Islet precursor cell (in vitro differentiated cells): ENCODE measurements around the gene USP10.

Experiments used
- DNase-seq: peaks from one replicate; pipeline ENCODE4 v3.0.0-alpha.2; 2018

USP10 gene

GRCh38 chr16:84811529-84811928 lies 111.7 kb downstream of the USP10 start:
- no peak for DNase-seq

GRCh38 chr16:84813141-84813934 lies 113.5 kb downstream of the USP10 start:
- DNase-seq, result no peak

GRCh38 chr16:84815462-84815861 lies 115.7 kb downstream of the USP10 start:
- DNase-seq, result no peak

GRCh38 chr16:84816023-84816422 lies 116.2 kb downstream of the USP10 start:
- DNase-seq, result no peak

- DNase-seq, result no peak
Observed at GRCh38 chr16:84816485-84816884, 116.7 kb downstream of the USP10 start.

GRCh38 chr16:84817206-84817605 lies 117.4 kb downstream of the USP10 start:
- no peak for DNase-seq

- no peak for DNase-seq
Observed at GRCh38 chr16:84817613-84818012, 117.8 kb downstream of the USP10 start.

GRCh38 chr16:84818133-84818532 lies 118.3 kb downstream of the USP10 start:
- DNase-seq, result no peak

- DNase-seq, result no peak
Observed at GRCh38 chr16:84818989-84819643, 119.3 kb downstream of the USP10 start.

- DNase-seq, result peak; percentile 96
Observed at GRCh38 chr16:84819644-84820304, 120.0 kb downstream of the USP10 start, which contains the start of gene CRISPLD2. Gene CRISPLD2, plus strand, starts transcription at chr16:84819985. Its CDS starts 18,511 bp downstream, at chr16:84838496.

GRCh38 chr16:84820305-84820684 lies 120.5 kb downstream of the USP10 start:
- DNase-seq, result no peak

GRCh38 chr16:84820771-84821170 lies 121.0 kb downstream of the USP10 start:
- no peak for DNase-seq

GRCh38 chr16:84821179-84821578 lies 121.4 kb downstream of the USP10 start:
- DNase-seq, result no peak

GRCh38 chr16:84821728-84822689 lies 122.2 kb downstream of the USP10 start:
- DNase-seq, result no peak

GRCh38 chr16:84822990-84823389 lies 123.2 kb downstream of the USP10 start:
- no peak for DNase-seq

GRCh38 chr16:84823484-84823883 lies 123.7 kb downstream of the USP10 start:
- no peak for DNase-seq

- no peak for DNase-seq
Observed at GRCh38 chr16:84823926-84824325, 124.1 kb downstream of the USP10 start.

- no peak for DNase-seq
Observed at GRCh38 chr16:84825896-84826557, 126.2 kb downstream of the USP10 start.

- DNase-seq, result peak; percentile 79
Observed at GRCh38 chr16:84826558-84826941, 126.8 kb downstream of the USP10 start.

GRCh38 chr16:84827131-84827574 lies 127.4 kb downstream of the USP10 start:
- DNase-seq, result peak; percentile 92

- DNase-seq, result no peak
Observed at GRCh38 chr16:84827897-84828296, 128.1 kb downstream of the USP10 start.

GRCh38 chr16:84828322-84828721 lies 128.5 kb downstream of the USP10 start:
- no peak for DNase-seq
